ENCODE measurements around the gene ADGRV1.

The ADGRV1 gene

DNA sequence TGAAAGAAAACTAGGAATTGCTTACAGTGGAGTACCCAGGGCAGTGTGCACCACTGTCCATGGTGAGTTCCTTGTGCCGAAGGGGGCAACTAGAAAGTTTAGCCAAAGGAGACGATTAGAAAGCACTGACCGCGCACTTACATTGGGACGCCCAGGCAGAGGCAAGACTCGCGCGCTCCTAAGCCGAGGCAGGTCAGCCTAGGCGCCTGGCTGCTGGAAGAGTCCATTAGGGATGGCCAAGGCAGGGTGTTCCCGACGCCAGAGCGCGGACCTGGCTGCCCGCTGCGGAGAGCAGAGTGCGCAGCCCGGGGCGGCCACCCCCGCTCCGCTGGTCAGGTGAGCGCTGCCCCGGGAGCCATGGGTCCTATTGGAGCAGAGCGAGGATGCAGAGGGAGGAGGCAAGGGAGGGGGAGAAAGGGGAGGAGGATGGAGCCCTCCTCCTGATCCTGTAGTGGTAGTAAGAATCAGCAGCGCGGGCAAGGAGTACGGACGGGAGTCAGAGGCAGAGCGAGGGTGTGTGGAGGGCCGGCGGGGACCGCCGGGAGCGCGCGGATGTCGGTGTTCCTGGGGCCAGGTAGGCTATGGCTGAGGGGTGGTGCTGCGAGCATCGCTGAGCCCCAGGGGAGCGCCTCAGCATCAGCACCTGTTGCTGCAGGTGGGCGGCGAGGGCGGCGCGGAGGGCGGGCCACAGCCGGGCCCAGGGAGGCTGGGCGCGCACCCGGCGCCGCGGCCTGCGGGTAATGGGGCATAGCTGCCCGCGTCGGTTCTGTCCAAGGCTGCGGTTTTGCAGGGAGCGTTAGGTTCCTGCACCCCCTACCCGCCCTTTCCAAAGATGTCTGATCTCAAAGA lies at the start of gene ADGRV1:
ADGRV1 (plus strand) TSS at position 454 of the 849 bp plus-strand sequence; CDS start at position 553, 99 bp downstream.
- DNase-seq (ENCODE audit: insufficient read length, low spot score) (peak; percentile 38), FAIRE-seq (no peak)
- TF ChIP-seq CTCF (IDR thresholded peaks at IDR 0.05; ENCODE audit: insufficient read depth, missing control alignments) = no peak

- DNase-seq (ENCODE audit: insufficient read length, low spot score) = no peak
- FAIRE-seq = no peak
- TF ChIP-seq CTCF (IDR thresholded peaks at IDR 0.05; ENCODE audit: insufficient read depth, missing control alignments) = no peak
These were observed 48.2 kb upstream of the ADGRV1 start for GRCh38 chr5:90510438-90510837.

DNA sequence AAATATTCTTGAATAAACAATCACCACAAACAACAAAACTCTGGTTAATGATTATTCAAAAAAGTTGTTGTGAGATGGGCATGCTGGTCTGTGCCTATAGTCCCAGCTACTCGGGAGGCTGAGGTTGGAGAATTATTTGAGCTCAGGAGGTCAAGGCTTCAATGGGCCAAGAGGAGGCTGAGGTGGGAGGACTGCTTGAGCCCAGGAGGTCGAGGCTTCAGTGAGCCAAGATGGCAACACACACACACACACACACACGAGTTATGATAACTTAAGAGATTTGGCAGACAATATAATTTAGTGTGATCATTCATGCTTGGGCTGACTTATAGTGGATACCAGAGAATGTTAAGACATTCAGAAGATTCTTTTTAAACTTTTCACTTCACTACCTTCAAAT lies 44.1 kb upstream of the ADGRV1 start:
- no peak for FAIRE-seq
- TF ChIP-seq CTCF (IDR thresholded peaks at IDR 0.05; ENCODE audit: insufficient read depth, missing control alignments) = no peak
- DNase-seq (ENCODE audit: insufficient read length, low spot score) = no peak

GRCh38 chr5:90518661-90519060 lies 39.9 kb upstream of the ADGRV1 start:
- no peak for DNase-seq (ENCODE audit: insufficient read length, low spot score)
- TF ChIP-seq CTCF (IDR thresholded peaks at IDR 0.05; ENCODE audit: insufficient read depth, missing control alignments) = no peak
- FAIRE-seq = no peak

- FAIRE-seq (no peak), DNase-seq (ENCODE audit: insufficient read length, low spot score) (no peak)
- TF ChIP-seq CTCF (IDR thresholded peaks at IDR 0.05; ENCODE audit: insufficient read depth, missing control alignments) = no peak
These were observed 39.5 kb upstream of the ADGRV1 start for GRCh38 chr5:90519081-90519480.

- no peak for TF ChIP-seq CTCF (IDR thresholded peaks at IDR 0.05; ENCODE audit: insufficient read depth, missing control alignments)
- no peak for FAIRE-seq
- no peak for DNase-seq (ENCODE audit: insufficient read length, low spot score)
These were observed 29.9 kb upstream of the ADGRV1 start for GRCh38 chr5:90528601-90529193.
